ENCODE results near the gene MRPL38.

Gene MRPL38

GRCh38 chr17:75880266-75880665 lies 24.4 kb downstream of the MRPL38 start:
- H4K20me1 ChIP-seq (ENCODE audit: insufficient read depth, low read length), result no peaks in the 10 kb centered on the region
- H3K36me3 ChIP-seq (ENCODE audit: insufficient read depth, low read length), result no peaks in the 10 kb centered on the region
- H3K79me2 ChIP-seq (ENCODE audit: insufficient read depth, low read length), result no peaks in the 10 kb centered on the region
- H3K4me1 ChIP-seq (ENCODE audit: insufficient read depth, low read length), result peaks cover 24% of the 10 kb centered on the region
- H3K27ac ChIP-seq (ENCODE audit: low read length), result no peak overlapping the region
- no peak overlapping the region for H3K4me3 ChIP-seq (ENCODE audit: low read depth in 1 of 2, low read length in 2 of 2)
- no peaks in the 10 kb centered on the region for H3K9me3 ChIP-seq (ENCODE audit: insufficient read depth, low read length, severe bottlenecking)
- no peaks in the 10 kb centered on the region for H3K27me3 ChIP-seq (ENCODE audit: insufficient read depth, low read length, poor library complexity)
- H3K4me2 ChIP-seq (ENCODE audit: insufficient read depth, low read length), result no peak overlapping the region
- TF ChIP-seq CTCF (IDR thresholded peaks at IDR 0.05; ENCODE audit: borderline replicate concordance, extremely low read depth, low read length, poor library complexity, severe bottlenecking) (no peak), EZH2 (IDR thresholded peaks at IDR 0.05; ENCODE audit: borderline replicate concordance, low read depth, low read length, severe bottlenecking) (no peak)
- no peak overlapping the region for H3K9ac ChIP-seq (ENCODE audit: low read depth, low read length)
- H2AFZ ChIP-seq (ENCODE audit: low read depth, low read length), result no peak overlapping the region
- ATAC-seq (ENCODE audit: insufficient read depth, low read depth), result no peak
- no peak for DNase-seq

GRCh38 chr17:75878174-75878998 lies 26.3 kb downstream of the MRPL38 start, which contains the start of gene TRIM47:
Gene TRIM47, minus strand, starts transcription at chr17:75878581. Its CDS starts 33 bp downstream, at chr17:75878548.
- no peak for DNase-seq
- H3K9ac ChIP-seq (ENCODE audit: low read depth, low read length), result no peak within 1 kb of the TSS
- H3K27ac ChIP-seq (ENCODE audit: low read length), result no peak within 1 kb of the TSS

GRCh38 chr17:75877752-75878173 lies 26.9 kb downstream of the MRPL38 start:
- no peak overlapping the region for H2AFZ ChIP-seq (ENCODE audit: low read depth, low read length)
- H3K27me3 ChIP-seq (ENCODE audit: insufficient read depth, low read length, poor library complexity), result no peaks in the 10 kb centered on the region
- no peaks in the 10 kb centered on the region for H3K79me2 ChIP-seq (ENCODE audit: insufficient read depth, low read length)
- no peak overlapping the region for H3K9ac ChIP-seq (ENCODE audit: low read depth, low read length)
- ATAC-seq (ENCODE audit: insufficient read depth, low read depth) (peak; percentile 46; the same call in 1 of the 3 replicates), DNase-seq (peak; percentile 32)
- no peak overlapping the region for H3K27ac ChIP-seq (ENCODE audit: low read length)
- H3K4me2 ChIP-seq (ENCODE audit: insufficient read depth, low read length), result no peak overlapping the region
- no peak overlapping the region for H3K4me3 ChIP-seq (ENCODE audit: low read depth in 1 of 2, low read length in 2 of 2)
- TF ChIP-seq CTCF (IDR thresholded peaks at IDR 0.05; ENCODE audit: borderline replicate concordance, extremely low read depth, low read length, poor library complexity, severe bottlenecking) (no peak), EZH2 (IDR thresholded peaks at IDR 0.05; ENCODE audit: borderline replicate concordance, low read depth, low read length, severe bottlenecking) (no peak)
- H4K20me1 ChIP-seq (ENCODE audit: insufficient read depth, low read length), result no peaks in the 10 kb centered on the region
- H3K4me1 ChIP-seq (ENCODE audit: insufficient read depth, low read length), result peaks cover 20% of the 10 kb centered on the region
- no peaks in the 10 kb centered on the region for H3K36me3 ChIP-seq (ENCODE audit: insufficient read depth, low read length)
- H3K9me3 ChIP-seq (ENCODE audit: insufficient read depth, low read length, severe bottlenecking), result no peaks in the 10 kb centered on the region

More at GRCh38 chr17:75878174-75878998, 26.3 kb downstream of the MRPL38 start, which contains the start of gene TRIM47:
- no peak for TF ChIP-seq EZH2 (IDR thresholded peaks at IDR 0.05; ENCODE audit: borderline replicate concordance, low read depth, low read length, severe bottlenecking)
- no peak for TF ChIP-seq CTCF (IDR thresholded peaks at IDR 0.05; ENCODE audit: borderline replicate concordance, extremely low read depth, low read length, poor library complexity, severe bottlenecking)
- no peaks in the 10 kb centered on the region for H3K9me3 ChIP-seq (ENCODE audit: insufficient read depth, low read length, severe bottlenecking)
- H3K36me3 ChIP-seq (ENCODE audit: insufficient read depth, low read length), result no peaks in the 10 kb centered on the region
- no peaks in the 10 kb centered on the region for H4K20me1 ChIP-seq (ENCODE audit: insufficient read depth, low read length)
- H2AFZ ChIP-seq (ENCODE audit: low read depth, low read length), result no peak within 1 kb of the TSS
- no peaks in the 10 kb centered on the region for H3K27me3 ChIP-seq (ENCODE audit: insufficient read depth, low read length, poor library complexity)
- no peak within 1 kb of the TSS for H3K4me2 ChIP-seq (ENCODE audit: insufficient read depth, low read length)
- ATAC-seq (ENCODE audit: insufficient read depth, low read depth), result no peak
- H3K4me3 ChIP-seq (ENCODE audit: low read depth in 1 of 2, low read length in 2 of 2), result no peak within 1 kb of the TSS
- H3K79me2 ChIP-seq (ENCODE audit: insufficient read depth, low read length), result no peaks in the 10 kb centered on the region
- H3K4me1 ChIP-seq (ENCODE audit: insufficient read depth, low read length), result peaks cover 24% of the 10 kb centered on the region

All from DND-41 (cell line).